HepG2 (cell line): ENCODE measurements around the gene SH3D21.

Experiments used
- ASH2L ChIP-seq: fragments of 300-600, 200-600 bp; sonication (generic); IDR thresholded peaks from 2 replicates; pipeline ENCODE4 v1.7.0; 2017; ENCODE audit warnings: low read depth, mild to moderate bottlenecking, moderate library complexity, mixed read lengths, low read length; ENCODE audit not compliant: insufficient read length
- CBX5 ChIP-seq: sonication (generic); formaldehyde crosslinking; IDR thresholded peaks from 2 replicates; pipeline ENCODE4 v1.4.0; 2020; ENCODE audit warnings: missing genetic modification reagents, borderline replicate concordance
- CTCF ChIP-seq: sonication (generic); formaldehyde crosslinking; IDR thresholded peaks from 2 replicates; pipeline ENCODE4 v1.5.0; 2020; ENCODE audit warnings: mild to moderate bottlenecking, missing genetic modification reagents, moderate library complexity
- EP300 ChIP-seq, 3 experiments: sonication (generic) in 1 of 3; formaldehyde crosslinking in 1 of 3; IDR thresholded peaks; 2 replicates each; pipeline versions ENCODE4 v1.5.1 to v1.6.1; 2011 to 2020; ENCODE audit warnings: low read depth in 2 of 3, low read length in 2 of 3, borderline replicate concordance in 1 of 3, improper control_type of control experiment in 1 of 3, mild to moderate bottlenecking in 1 of 3, missing genetic modification reagents in 1 of 3, moderate library complexity in 1 of 3
- FOSL2 ChIP-seq: sonication (generic); formaldehyde crosslinking; IDR thresholded peaks from 2 replicates; pipeline ENCODE4 v1.4.0; 2020; ENCODE audit warnings: missing genetic modification reagents
- MLX ChIP-seq: IDR thresholded peaks from 2 replicates; pipeline ENCODE4 v1.6.1; 2016
- PHB2 ChIP-seq: fragments of 450-650 bp; IDR thresholded peaks from 2 replicates; pipeline ENCODE4 v1.6.1; 2018; ENCODE audit not compliant: partially characterized antibody
- POLR2A ChIP-seq, 2 experiments: IDR thresholded peaks; 2 replicates each; pipeline ENCODE4 v1.6.1; 2011; ENCODE audit warnings: low read depth in 2 of 2, low read length in 2 of 2, mild to moderate bottlenecking in 1 of 2, moderate library complexity in 1 of 2; ENCODE audit not compliant: insufficient read depth in 1 of 2
- REXO4 ChIP-seq: sonication (generic); formaldehyde crosslinking; IDR thresholded peaks from 2 replicates; pipeline ENCODE4 v1.8.0; 2022; ENCODE audit warnings: missing genetic modification reagents, mild to moderate bottlenecking, borderline replicate concordance
- SAP130 ChIP-seq: IDR thresholded peaks from 2 replicates; pipeline ENCODE4 v1.6.1; 2016; ENCODE audit warnings: low read depth
- SP1 ChIP-seq, 2 experiments: fragments of 450-650 bp in 1 of 2; sonication (generic) in 1 of 2; formaldehyde crosslinking in 1 of 2; IDR thresholded peaks; 2 replicates each; pipeline versions ENCODE4 v1.4.0 to v1.6.1; 2016 to 2020; ENCODE audit warnings: missing genetic modification reagents in 1 of 2
- U2AF2 ChIP-seq: fragments of 200-400 bp; formaldehyde crosslinking; IDR thresholded peaks from 2 replicates; pipeline ENCODE4 v1.6.1; 2017; ENCODE audit warnings: low read depth, mild to moderate bottlenecking, low read length
- TF ChIP-seq, protein P1 (sequence below): sonication (generic); formaldehyde crosslinking; IDR thresholded peaks from 2 replicates; pipeline ENCODE4 v1.4.0; 2020; ENCODE audit warnings: missing genetic modification reagents

DNA sequence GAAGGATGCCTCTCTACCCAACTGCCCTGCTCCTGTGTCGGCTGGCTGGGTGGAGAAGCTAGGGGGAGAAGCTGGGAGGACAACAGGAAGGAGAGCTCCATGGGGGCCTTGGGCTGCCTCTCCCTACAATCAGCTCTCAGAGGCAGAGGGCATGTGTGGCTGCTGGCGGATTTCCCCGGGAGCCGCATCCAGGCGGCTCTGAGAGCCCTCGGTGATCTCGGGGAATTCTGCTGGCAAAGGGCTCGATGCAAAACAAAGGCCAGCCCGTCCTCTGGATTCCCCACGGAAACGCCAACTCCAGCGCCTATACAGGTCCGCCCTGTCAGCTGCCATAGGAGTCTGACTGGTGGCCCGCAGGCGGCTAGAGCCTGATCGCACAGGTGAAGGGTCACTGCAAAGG is 43.7 kb downstream of the SH3D21 start:
- TF ChIP-seq CTCF (CRISPR knock-in tag) (no peak), MLX (CRISPR knock-in tag) (no peak), SP1 (IDR thresholded peaks at IDR 0.05) (no peak), SP1 (CRISPR knock-in tag; IDR thresholded peaks at IDR 0.05) (no peak), REXO4 (CRISPR knock-in tag) (no peak), SAP130 (CRISPR knock-in tag) (no peak), PHB2 (no peak), POLR2A (IDR thresholded peaks at IDR 0.05; ENCODE audit: insufficient read depth in 1 of 2, low read depth in 2 of 2, low read length in 2 of 2) (no peak), U2AF2 (no peak), FOSL2 (CRISPR knock-in tag) (no peak), ASH2L (no peak), CBX5 (CRISPR knock-in tag) (no peak), EP300 (IDR thresholded peaks at IDR 0.05; ENCODE audit: low read depth in 2 of 2, low read length in 2 of 2) (no peak), EP300 (CRISPR knock-in tag; IDR thresholded peaks at IDR 0.05; ENCODE audit: borderline replicate concordance) (no peak)
- TF ChIP-seq, protein P1, sequence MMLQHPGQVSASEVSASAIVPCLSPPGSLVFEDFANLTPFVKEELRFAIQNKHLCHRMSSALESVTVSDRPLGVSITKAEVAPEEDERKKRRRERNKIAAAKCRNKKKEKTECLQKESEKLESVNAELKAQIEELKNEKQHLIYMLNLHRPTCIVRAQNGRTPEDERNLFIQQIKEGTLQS (CRISPR knock-in tag), result no peak
